ENCODE measurements around the gene COL11A2. TPM values are rescaled to one million over a fixed set of nuclear protein-coding genes. Genes with fewer than 3 reads are reported as not detected.
A peak's percentile ranks its signal among the peaks of the same experiment; 100 is the strongest.

Gene COL11A2
- total RNA-seq, 1 donor from 2014 or later: 1.2 TPM

GRCh38 chr6:33132081-33132524 is 60.2 kb downstream of the COL11A2 start:
- Histone ChIP-seq H3K27ac (no peak overlapping the region), H3K9me3 (no peaks in the 10 kb centered on the region), H3K36me3 (no peaks in the 10 kb centered on the region), H3K4me1 (no peaks in the 10 kb centered on the region), H3K27me3 (peaks cover 6% of the 10 kb centered on the region), H3K4me3 (no peak overlapping the region)
- ATAC-seq (peak; percentile 66), DNase-seq (no peak)
- no peak for TF ChIP-seq CTCF (IDR thresholded peaks at IDR 0.05)
- intact Hi-C loops (cut with DNase I): no loop called here

GRCh38 chr6:33128318-33128717 is 63.9 kb downstream of the COL11A2 start:
- no peaks in the 10 kb centered on the region for H3K9me3 ChIP-seq
- H3K27me3 ChIP-seq: peaks cover 6% of the 10 kb centered on the region
- ATAC-seq (no peak), DNase-seq (no peak)
- no peak overlapping the region for H3K4me3 ChIP-seq
- H3K27ac ChIP-seq: no peak overlapping the region
- no peak for TF ChIP-seq CTCF (IDR thresholded peaks at IDR 0.05)
- no peaks in the 10 kb centered on the region for H3K4me1 ChIP-seq
- no peaks in the 10 kb centered on the region for H3K36me3 ChIP-seq
- intact Hi-C loops (cut with DNase I): loop anchor here (10.0 kb wide), 1 partner anchor 116 kb away; no protein-coding TSS in a partner anchor

- peak; percentile 84 for TF ChIP-seq CTCF (IDR thresholded peaks at IDR 0.05)
- no peaks in the 10 kb centered on the region for H3K9me3 ChIP-seq
- DNase-seq: peak; percentile 88
- H3K27ac ChIP-seq: no peak overlapping the region
- H3K4me1 ChIP-seq: no peaks in the 10 kb centered on the region
- H3K27me3 ChIP-seq: peaks cover 6% of the 10 kb centered on the region
- no peak overlapping the region for H3K4me3 ChIP-seq
- peak; percentile 85 for ATAC-seq
- intact Hi-C loops (cut with DNase I): loop anchor here (10.0 kb wide), 1 partner anchor 119 kb away; no protein-coding TSS in a partner anchor
- H3K36me3 ChIP-seq: no peaks in the 10 kb centered on the region
Observed at GRCh38 chr6:33126101-33126714, 66.1 kb downstream of the COL11A2 start.

GRCh38 chr6:33124947-33125346 is 67.3 kb downstream of the COL11A2 start:
- H3K9me3 ChIP-seq: no peaks in the 10 kb centered on the region
- intact Hi-C loops (cut with DNase I): loop anchor here (10.0 kb wide), 1 partner anchor 120 kb away; no protein-coding TSS in a partner anchor
- DNase-seq (no peak), ATAC-seq (no peak)
- no peaks in the 10 kb centered on the region for H3K36me3 ChIP-seq
- H3K4me3 ChIP-seq: no peak overlapping the region
- H3K27ac ChIP-seq: no peak overlapping the region
- no peaks in the 10 kb centered on the region for H3K4me1 ChIP-seq
- no peak for TF ChIP-seq CTCF (IDR thresholded peaks at IDR 0.05)
- peaks cover 6% of the 10 kb centered on the region for H3K27me3 ChIP-seq

- no peaks in the 10 kb centered on the region for H3K9me3 ChIP-seq
- no peaks in the 10 kb centered on the region for H3K36me3 ChIP-seq
- H3K27ac ChIP-seq: no peak overlapping the region
- no peaks in the 10 kb centered on the region for H3K4me1 ChIP-seq
- intact Hi-C loops (cut with DNase I): loop anchor here (10.0 kb wide), 1 partner anchor 120 kb away; no protein-coding TSS in a partner anchor
- ATAC-seq (no peak), DNase-seq (no peak)
- no peak overlapping the region for H3K4me3 ChIP-seq
- TF ChIP-seq CTCF (IDR thresholded peaks at IDR 0.05): no peak
- peaks cover 6% of the 10 kb centered on the region for H3K27me3 ChIP-seq
Observed at GRCh38 chr6:33124525-33124901, 67.8 kb downstream of the COL11A2 start.

Measured in upper lobe of right lung (tissue), 1 donor.